HG03095 (cell line): Measurements from ENCODE around the gene OSBP2.

Experiments
- ATAC-seq: cut with Tn5 transposase; IDR thresholded peaks from one replicate; pipeline ENCODE4 v1.9.1; 2021; ENCODE audit warnings: moderate library complexity; ENCODE audit not compliant: unreplicated experiment

Gene OSBP2

DNA sequence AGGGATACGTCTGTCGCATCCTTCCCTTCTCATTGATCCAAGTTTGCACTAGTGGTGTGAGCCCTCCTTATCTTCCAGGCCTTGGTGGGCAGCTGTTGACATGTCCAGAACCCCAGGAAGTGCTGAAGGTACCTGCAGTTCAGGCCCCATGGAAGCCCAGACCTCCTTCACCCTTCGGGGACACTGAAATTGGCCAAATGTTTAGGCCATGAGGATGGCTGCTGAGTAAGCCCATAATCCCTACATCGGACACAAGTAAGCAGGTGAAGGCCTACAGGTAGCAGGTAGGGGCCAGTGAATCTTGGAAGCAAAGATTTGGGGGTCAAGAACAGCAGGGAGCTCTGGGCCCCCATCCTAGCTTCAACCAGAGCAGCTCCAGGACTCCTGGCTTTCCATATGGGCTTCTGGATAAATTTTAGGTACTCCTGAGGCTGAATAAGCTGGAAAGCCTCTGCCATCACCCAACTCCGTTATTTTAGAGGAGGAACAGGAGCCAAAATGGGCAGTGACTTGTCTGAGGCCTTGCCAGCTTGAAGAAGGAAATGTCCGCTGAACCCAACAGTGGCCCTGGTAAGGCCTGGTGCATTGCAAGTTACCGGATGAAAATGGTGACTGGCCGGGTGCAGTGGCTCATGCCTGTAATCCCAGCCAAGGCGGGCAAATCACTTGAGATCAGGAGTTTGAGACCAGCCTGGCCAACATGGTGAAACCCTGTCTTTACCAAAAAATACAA lies 228.7 kb downstream of the OSBP2 start:
- ATAC-seq: no peak

DNA sequence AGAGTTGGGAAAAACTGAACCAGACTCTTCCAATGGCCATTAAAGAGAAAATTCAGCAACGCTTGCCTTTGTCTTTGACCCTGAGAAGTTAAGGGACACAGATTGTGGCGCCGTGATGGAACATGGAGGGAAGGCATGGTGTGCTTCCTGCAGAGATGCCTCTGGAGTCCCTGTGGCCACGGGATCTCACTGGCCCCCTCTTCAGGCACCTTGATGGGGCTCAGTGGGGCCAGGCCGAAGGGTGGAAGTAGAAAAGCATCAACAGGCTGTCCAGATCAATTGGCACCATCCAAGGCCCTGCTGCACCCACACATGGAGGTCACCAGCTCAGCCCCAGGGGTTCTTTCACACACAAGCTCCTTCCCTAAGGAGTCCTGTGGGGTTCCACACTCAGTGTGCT lies 231.0 kb downstream of the OSBP2 start:
- ATAC-seq: no peak

DNA sequence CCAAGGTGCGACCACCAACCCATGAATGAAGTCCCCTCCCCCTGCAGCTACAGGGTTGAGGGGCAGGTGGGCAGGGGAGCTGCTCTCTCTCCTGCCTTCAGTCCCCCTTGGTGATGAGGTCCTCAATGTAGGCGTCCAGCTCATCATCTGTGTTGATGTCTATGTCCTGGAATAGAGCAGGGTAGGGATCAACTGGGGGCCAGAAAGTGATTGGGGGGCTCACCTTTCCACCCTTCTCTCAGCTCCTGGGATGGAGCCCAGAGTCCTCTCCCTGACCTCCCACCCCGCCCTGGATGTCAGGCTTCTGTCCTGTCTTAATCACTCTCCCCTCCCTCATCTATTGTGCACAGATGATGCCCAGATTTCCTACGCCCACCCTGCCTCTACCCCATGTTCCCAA lies 232.0 kb downstream of the OSBP2 start:
- no peak for ATAC-seq

DNA sequence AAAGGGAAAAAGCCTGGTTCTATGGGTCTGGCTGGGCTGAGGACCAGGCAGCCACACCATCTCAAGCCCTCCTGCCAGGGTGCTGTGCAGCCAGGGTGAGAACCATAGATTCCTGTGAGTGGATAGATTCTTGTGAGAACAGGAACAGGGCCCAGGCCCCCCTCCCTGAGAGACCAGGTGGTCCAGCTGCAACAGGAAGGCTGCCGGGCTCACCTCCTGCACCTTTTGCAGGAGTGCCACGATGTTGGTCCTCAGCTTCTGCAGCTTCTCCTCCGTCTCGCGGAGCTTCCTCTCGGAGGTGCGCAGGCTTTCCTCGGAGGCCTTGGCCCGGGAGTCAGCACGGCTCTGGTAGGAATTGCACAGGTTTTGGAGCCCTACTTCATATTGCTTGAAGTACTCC lies 233.1 kb downstream of the OSBP2 start:
- no peak for ATAC-seq

DNA sequence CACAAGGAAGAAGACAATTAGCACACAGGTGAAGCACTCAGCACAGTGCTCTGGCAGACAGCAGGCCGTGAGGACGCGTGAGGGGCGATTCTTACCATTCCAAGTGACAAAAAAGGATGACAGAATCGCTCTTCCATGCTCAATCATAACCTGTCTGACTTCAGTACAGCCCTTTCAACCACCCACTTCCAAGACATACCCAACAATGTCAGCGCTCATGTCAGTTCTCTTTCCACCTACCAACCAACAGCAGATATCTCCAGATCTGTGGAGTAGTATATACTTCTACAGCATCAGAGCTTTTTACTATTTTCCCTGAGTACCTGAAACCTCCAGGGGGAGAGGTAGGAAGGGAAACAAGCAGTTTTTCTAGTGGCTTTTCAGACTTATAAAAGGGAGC lies 233.7 kb downstream of the OSBP2 start:
- no peak for ATAC-seq

DNA sequence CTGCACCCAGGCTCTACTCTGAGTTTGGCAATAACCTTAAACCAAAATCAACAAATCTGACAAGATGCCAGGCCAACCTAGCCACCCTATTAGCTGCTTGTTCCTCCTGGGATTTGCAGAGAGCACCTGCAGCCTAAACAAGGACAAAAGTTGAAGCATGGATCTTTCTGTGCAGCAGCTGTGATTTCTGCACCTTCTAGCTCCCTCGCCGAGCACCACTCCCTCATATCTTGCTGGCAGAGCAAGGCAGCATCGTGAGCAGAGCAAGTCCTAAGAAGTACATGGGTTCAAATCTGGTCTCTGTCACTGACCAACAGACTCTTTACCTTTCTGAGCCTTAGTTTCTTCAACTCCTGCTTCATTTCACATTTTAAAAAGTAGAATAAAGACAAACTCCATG lies 235.6 kb downstream of the OSBP2 start:
- no peak for ATAC-seq

DNA sequence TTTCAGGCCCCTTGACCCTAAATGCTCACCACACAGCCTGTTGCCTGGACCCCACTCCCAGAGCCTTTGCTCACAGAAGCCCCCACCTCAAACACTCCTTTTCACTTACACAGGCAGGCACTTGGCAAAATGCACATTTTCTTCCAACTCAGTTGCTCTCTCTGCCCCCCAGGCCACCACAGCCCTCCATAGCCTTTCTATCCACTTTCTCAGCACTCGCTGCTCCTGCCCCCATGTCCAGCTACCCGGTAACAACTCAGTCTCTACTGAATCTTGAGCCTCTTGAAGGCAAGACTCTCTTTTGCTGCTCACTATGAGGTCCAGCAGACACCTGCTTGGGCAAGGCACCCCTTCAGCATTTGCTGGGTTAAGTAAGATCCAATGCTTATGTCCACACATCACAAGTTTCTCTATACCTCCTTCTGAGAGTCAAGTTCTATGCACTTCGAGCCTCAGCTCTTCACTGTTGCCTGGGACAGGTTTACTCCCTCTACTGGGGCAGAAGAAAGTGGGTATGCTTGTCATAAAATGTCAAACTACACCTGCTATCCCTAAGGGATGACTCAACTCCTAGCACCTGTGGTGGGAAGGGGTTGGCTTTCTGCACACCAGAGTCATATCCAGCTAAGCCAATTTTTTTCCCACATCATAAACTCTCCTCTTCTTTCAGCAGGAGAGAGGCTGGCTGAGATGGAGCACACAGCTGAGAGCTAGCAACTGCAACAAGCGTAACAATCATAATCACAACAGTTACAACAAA lies 237.0 kb downstream of the OSBP2 start:
- no peak for ATAC-seq

DNA sequence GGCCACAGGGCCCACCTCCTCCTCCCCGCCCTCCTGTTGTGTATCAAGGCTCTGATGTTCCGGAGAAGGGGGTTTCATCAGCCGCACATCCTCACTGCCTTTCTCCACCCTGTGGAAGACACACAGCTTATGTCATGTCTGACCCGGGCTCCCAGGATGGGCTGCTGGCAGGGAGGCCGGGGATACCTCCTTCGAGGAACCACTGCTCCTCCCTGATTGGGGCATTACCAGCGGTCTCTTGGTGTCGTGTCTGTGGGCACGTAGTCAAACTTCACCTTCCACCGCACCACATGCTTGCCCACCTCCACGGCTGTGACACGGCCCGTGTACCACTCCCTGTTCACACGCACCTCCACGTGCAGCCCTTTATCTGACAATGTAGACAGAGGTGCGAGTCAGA lies 238.0 kb downstream of the OSBP2 start:
- no peak for ATAC-seq

DNA sequence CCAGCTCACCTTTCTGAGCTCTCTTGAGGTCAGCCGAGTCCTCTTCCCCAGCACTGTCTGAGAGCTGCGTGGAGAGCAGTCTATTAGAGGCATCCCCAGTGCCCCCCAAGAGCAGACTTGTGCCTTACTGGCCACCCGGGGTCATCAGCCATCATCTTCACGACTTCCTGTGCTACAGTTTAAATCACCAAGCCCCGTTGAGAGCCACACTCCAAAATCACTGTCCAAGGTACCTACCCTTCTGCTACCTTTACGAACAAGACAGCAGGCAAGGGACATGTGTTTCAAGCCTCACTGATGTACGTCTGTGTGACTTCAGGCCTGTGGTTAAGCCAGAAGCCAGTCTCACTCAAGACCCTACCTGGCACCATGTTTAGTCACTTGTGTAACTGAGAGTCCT lies 238.8 kb downstream of the OSBP2 start:
- ATAC-seq: no peak

DNA sequence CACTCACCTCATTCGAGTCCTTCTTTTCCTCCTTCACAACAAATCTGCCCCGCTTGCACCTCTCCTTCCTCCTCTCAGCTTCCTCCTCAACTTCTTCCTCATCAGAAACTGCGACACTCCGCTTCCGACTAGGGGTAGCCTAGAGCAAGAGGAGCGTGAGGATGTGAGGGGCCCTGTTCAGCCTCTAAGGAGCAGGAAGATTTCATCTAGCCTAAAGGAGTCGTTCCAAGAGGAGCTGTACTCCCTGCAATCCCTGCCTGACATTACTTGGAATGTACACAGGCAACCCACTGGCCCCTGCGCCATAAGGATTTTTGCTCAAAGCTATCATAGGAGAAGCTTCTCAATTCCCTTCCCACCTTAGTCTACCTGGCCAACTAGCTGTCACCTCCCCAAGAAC lies 239.4 kb downstream of the OSBP2 start:
- ATAC-seq: no peak

DNA sequence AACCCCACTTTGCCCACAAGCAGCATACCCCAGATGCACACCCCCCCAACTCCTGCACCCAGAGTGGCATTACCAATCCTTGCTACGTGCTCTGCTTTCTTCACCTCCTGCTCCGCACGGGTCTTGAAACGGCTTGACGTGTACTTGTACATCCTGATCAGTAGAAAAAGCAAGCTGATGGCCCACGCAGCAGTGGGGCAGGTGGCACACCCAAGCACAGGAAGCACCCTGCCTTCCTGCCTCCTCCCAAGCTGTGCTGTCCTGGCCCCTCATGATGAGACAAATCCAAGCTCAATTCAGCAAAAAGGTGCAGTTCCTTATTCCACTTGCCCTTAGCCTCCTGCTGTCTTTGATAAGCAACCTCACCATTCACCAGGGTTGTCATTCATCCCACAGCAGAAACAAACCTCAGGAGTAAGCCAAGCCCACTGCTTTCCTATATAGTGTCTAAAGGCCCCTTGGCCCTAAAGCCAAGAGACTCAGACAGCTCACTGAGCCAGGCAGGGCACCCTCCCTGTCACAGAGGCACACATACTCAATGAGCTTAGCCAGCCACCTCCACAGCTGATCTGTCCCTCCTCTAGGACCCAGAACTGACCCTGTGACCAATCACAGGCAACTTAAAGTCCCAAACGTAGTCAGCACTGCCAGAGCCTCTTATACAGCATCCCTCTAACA lies 246.2 kb downstream of the OSBP2 start:
- no peak for ATAC-seq

DNA sequence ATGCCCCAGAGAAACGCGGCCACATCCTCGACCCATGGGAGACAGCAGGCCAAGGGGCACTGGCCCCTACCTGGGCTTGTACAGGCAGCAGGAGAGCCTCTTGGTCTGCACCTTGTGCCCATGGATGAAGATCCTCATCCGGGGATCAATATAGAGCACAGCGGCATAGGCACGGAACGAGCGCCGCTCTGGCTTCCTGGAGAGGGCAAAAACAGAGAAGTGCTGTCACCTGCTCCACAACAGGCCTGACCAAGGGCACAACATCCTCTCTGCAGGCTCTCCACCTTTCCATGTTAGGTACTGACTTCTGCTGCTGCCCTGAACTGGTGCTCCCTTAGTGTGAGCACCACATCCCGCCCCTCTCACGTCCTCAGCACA lies 246.7 kb downstream of the OSBP2 start:
- no peak for ATAC-seq

DNA sequence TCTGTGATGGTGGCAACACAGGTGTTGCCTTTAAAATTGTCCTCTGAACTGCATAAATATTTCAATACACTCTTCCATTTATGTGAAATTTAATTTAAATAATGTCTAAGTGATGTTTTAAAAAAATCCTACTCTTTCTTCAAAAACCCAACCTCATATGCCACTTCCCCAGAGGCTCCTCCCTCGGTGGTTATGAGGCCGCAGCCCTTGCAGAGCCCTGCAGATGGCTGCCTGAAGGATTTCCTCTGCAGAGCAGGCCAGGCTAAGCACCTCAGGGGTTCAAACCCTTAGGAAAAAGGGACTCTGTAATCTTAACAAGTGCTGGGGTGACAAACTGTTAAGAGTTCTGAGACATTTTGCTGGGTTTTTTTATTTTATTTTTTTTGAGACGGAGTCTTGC lies 248.7 kb downstream of the OSBP2 start:
- no peak for ATAC-seq

DNA sequence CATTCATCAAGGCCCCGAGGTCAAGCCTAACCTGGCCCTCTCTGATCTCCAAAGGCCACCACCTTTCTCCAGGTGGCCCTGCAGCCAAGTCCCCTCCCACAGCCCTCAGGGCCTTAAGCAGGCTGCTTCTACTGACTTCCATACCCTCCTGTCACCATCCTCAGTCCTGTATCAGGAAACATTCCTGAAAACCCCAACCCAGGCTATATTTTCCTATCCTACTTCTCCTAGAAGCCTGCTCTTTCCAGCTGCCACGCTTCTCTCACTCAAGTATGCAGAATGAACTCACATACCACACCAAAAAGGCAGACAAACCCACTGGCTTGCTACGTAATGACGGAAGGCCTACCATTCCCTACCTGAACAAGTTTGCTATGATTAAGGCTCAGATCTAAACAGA lies 250.3 kb downstream of the OSBP2 start:
- ATAC-seq: no peak

DNA sequence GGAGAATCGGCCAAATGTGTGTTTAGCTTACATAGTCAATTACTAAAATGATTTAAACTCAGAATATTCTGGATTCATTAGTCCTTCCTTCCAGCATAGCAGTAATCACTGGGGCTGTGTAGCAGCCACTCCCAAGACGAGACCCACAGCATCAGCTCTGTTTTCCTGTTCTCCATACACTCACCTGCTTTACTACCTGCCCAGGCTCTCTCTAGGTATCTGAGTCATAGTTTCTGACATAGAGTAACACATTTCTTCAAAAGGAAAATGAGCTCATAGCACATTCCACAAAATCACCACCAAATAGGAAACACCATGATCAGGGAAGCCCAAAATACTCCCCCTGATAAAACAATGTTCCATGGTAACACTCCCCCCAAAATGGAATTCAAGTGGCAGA lies 251.0 kb downstream of the OSBP2 start:
- ATAC-seq: no peak

DNA sequence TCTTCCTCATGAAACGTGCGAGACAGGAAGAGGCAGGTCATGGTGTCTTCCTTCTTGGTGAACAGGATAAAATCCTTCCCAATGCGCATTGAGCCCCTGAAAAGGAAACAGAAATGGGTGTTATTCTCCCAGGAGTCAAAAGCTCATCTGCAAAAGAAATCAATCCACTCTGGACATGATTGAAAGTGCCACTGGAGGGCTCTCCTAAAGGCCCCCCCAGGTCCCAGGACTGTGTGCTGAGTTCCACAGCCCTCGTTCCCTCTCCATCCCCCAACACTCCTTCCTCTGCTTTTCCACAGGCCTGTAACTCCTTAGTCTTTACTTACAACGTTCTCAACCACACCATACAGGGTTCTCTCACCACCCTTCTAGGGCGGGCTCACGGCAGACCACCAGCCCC lies 251.7 kb downstream of the OSBP2 start:
- ATAC-seq: no peak

DNA sequence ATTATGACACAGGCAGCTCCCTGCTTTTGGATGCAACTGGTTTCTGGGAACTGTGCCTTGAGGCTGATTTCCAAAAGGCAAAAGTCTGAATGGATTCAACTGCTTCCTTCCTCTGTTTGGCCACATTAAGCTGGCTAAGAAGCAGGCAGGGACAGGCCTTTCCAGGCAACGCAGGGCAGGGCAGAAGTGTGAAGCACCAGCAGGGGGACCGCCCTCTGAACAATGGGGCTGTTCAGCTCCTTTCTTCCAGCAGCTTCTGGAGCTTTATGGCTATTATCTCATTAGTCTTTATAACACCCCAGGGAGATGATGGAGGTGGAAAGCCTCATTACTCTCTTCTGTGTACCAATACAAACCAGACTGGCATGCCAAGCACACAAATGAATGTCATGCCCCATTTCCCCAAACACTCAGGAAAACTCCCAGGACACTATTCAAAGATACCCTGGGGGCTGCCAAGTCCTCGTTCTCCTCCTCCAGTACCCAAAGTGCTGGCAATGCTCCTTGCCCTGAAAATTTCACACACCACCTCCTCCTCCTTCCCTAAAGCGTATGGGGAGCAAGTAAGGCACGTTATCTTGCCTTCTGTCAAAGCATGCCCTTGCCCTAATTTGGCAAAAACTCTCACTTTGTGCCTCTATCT lies 252.6 kb downstream of the OSBP2 start:
- no peak for ATAC-seq

DNA sequence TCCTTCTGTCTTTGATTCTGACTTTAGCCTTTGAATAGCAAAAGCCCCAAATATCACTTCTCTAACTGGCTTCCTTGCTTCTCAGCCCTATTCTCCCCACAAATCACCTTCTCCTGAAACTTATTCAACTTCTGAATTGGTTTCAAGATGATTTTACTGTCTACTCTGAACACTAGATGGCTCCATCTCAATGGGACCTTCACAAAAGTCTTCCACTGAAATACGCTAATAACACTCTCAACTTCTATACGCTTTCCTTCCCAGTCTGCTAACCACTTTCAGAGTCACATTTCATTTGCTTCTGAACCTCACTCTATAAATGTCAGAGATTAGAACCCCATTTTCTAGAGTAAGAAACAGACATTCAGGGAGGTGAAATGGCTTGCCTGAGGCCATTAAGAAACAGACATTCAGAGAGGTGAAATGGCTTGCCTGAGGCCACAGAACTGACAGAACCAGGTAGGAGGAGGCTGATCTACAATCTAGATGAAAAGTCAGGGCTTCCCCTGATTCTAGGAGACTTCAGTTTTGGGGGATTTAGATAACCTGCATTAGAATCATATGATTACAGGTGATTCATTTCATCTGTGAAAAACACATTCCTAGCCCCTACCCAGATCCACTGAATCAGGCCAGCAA lies 253.3 kb downstream of the OSBP2 start:
- no peak for ATAC-seq

DNA sequence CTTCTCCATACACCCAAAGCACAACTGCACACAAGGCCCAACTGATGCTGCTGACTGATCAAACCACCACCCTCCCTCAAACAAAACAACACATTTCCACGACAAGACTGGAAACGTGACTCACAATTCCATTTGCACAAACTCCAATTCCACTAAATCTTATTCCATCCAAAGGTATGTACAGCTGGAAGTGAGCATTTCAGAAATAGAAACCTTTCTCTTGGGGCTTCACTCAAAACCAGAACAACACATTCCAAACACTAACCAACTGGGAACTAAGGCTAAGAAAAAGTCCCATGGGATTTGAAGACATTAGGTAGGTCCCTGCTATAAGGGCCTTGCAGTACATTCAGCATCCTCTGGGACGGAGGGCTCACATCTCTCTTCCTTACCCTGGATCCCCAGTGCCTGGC lies 254.3 kb downstream of the OSBP2 start:
- no peak for ATAC-seq

DNA sequence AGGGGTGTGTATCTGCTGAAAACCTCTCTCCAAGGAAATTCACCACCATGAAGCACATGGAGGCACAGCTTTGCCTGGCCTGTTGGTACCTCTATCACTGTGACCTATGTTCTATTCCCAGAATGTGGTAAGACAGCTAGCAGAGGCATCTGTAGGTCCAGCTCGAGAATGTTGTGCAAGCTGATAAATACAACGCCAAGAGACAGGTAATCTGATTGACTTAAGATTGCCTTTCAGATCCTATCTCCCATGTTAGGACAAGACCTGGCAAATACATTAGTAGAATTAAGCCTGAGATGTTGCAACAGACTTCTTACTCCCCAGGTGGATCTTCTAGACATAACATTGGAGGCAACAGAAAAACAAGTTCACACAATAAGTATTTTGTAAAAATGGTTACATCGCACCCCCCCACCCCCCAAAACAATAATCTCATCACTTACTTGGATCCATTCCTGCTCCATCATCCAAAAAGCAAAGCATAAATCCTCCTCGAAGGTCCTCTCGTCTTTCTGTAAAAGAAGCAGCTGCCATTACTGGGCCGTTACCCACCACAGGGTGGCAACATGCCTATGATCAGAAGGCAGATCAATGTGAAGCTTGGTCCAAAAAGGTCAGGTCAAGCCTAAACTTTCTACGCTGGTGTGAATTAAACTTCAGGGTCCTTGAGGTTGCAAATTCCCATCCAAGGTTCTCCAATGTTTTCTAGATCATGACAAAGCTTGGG lies 255.4 kb downstream of the OSBP2 start:
- ATAC-seq: no peak

DNA sequence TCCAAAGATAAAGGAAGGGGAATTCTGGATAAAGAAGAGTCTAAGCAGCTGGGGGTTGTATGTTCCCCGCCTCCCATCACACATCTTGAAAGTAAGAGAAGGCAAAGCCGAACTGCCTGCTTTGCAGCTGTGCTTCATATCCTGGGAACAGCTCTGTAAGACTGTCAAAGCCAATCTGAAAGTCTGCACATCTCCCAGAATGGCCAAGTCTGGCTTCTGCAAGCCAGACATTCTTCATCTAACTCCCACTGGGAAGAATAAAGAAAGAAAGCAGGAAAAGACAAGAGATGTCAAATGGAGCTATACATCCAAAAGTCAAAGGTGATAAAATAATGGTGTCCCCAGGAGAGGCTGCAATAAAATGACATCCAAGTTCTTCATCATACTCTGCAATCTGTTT lies 258.5 kb downstream of the OSBP2 start:
- no peak for ATAC-seq
